Esophagus muscularis mucosa (tissue), 4 donors: Measurements from ENCODE around the gene CAPN7. TPM values are rescaled to one million over a fixed set of nuclear protein-coding genes. Genes with fewer than 3 reads are reported as not detected.

ENCODE experiments used
- DNase-seq: peaks from one replicate; pipeline ENCODE4 v3.0.0-alpha.2; 2017; ENCODE audit errors: extremely low spot score
- H3K27ac ChIP-seq, 4 donors: fragments of 200-600 bp; sonication (generic); replicated peaks in 1 of 4; 1 replicate in 3 of 4; 2 replicates in 1 of 4; pipeline ENCODE4 v1.5.1; 2016 to 2019; ENCODE audit warnings: mild to moderate bottlenecking in 1 of 4
- H3K27me3 ChIP-seq, 4 donors: fragments of 200-600 bp; sonication (generic); one replicate each; pipeline versions ENCODE4 v1.5.1 to v1.6.0; 2016 to 2019
- H3K36me3 ChIP-seq, 4 donors: fragments of 200-600 bp; sonication (generic); one replicate each; pipeline ENCODE4 v1.5.1; 2016 to 2019
- H3K4me1 ChIP-seq, 4 donors: fragments of 200-600 bp; sonication (generic); one replicate each; pipeline ENCODE4 v1.5.1; 2016 to 2019
- H3K4me3 ChIP-seq, 4 donors: fragments of 200-600 bp; sonication (generic); 1 replicate in 2 of 4; 2 replicates in 2 of 4; pipeline ENCODE4 v1.5.1; 2016 to 2019; ENCODE audit warnings: mild to moderate bottlenecking in 4 of 4, moderate library complexity in 1 of 4
- H3K9me3 ChIP-seq, 4 donors: fragments of 200-600 bp; sonication (generic); 1 replicate in 3 of 4; 2 replicates in 1 of 4; pipeline ENCODE4 v1.5.1; 2016 to 2019
- CTCF ChIP-seq, 3 experiments: fragments of 200-600 bp in 2 of 3; fragments of 450-650 bp in 1 of 3; sonication (generic) in 2 of 3; IDR thresholded peaks; one replicate each; pipeline ENCODE4 v1.5.1; 2017 to 2019; ENCODE audit warnings: antibody characterized with exemption in 3 of 3, mild to moderate bottlenecking in 2 of 3, moderate library complexity in 1 of 3
- EP300 ChIP-seq: sonication (generic); formaldehyde crosslinking; IDR thresholded peaks from one replicate; pipeline ENCODE4 v1.6.1; 2017; ENCODE audit warnings: antibody characterized with exemption
- POLR2A ChIP-seq: fragments of 450-650 bp; IDR thresholded peaks from one replicate; pipeline ENCODE4 v1.6.1; 2017; ENCODE audit warnings: antibody characterized with exemption, moderate library complexity, mild to moderate bottlenecking, low read depth
- POLR2AphosphoS5 ChIP-seq, 2 donors: sonication (generic); formaldehyde crosslinking; IDR thresholded peaks; one replicate each; pipeline ENCODE4 v1.6.1; 2017; ENCODE audit warnings: antibody characterized with exemption in 2 of 2
- WGBS: methylation state at CpG from one replicate; pipeline ENCODE4 v1.1.5; 2018; 5-methylcytosine and 5-hydroxymethylcytosine counted together
- intact Hi-C: fragments of 100-400 bp; cut with DNase I; formaldehyde crosslinking; loops from one replicate; pipeline ENCODE4 v1.15.1; 2023
- total RNA-seq, 4 donors: library from RNA; depleted of rRNA; stranded (reverse); fragments of >200 nt; gene quantifications; one replicate each; pipeline versions ENCODE4 v1.1.0 to v1.2.1, GENCODE V29; 2016

Gene CAPN7
- total RNA-seq, 4 donors from 2014 or later, result 33.0 to 52.0 (median 43.3) TPM

DNA sequence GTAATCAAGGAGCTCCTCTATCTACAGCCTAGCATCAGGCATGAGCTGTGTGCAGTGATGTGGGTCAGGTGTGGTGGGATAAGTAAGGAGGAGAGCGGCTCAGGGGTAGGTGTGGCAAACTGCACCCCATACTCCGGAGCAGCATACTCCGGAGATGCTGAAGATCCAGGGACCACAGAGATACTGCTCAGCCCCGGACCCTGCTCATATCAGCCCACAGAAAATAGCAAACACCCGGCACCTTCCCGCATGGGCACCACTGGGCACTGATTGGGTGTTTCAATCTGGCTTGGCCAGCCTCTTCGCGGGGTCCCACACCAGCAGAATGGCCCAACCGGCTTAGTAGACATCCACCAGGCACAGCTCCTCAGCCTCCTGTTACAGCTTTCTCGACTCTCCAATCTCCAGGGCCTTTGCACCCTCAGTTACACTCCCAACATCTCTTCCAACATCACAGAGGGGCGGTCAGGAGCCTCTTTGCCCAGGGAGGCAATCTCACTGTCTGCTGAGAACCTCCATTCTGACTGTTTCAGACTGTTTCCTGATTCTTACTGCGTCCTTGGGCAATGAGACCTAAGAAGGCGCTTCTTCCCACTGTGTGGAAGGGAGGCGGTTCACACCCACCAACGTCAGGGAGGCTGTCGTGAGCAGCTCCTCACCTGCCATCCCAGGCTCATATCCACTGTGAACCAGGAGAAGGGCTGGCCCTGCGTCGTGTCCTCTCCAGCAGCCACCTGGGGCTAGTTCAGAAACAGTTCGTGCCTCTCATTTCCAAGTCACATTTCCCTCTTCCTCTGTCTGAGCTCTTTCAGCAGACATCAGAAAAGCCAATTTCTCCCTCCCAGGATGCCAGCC, 59.8 kb downstream of the CAPN7 start:
- Histone ChIP-seq H3K36me3 (peaks cover 0 to 10% (median 3%) of the 10 kb centered on the region in 4 donors), H3K4me1 (peaks cover 18 to 45% (median 32%) of the 10 kb centered on the region in 4 donors), H3K4me3 (no peak overlapping the region), H3K27ac (peak overlapping the region in 2 of 4 donors; percentile 1 to 8), H3K9me3 (no peaks in the 10 kb centered on the region), H3K27me3 (no peaks in the 10 kb centered on the region)
- intact Hi-C loops, result loop anchor here (5.0 to 10.0 kb wide), 3 partner anchors 61 to 291 kb away; partner anchors contain the start of genes CAPN7 and SH3BP5
- TF ChIP-seq POLR2AphosphoS5 (IDR thresholded peaks at IDR 0.05) (no peak), CTCF (IDR thresholded peaks at IDR 0.05) (no peak), POLR2A (no peak), EP300 (no peak)
- WGBS, result 84% methylated on average over 18 of the region's 19 CpGs
- DNase-seq, result peak; percentile 64

DNA sequence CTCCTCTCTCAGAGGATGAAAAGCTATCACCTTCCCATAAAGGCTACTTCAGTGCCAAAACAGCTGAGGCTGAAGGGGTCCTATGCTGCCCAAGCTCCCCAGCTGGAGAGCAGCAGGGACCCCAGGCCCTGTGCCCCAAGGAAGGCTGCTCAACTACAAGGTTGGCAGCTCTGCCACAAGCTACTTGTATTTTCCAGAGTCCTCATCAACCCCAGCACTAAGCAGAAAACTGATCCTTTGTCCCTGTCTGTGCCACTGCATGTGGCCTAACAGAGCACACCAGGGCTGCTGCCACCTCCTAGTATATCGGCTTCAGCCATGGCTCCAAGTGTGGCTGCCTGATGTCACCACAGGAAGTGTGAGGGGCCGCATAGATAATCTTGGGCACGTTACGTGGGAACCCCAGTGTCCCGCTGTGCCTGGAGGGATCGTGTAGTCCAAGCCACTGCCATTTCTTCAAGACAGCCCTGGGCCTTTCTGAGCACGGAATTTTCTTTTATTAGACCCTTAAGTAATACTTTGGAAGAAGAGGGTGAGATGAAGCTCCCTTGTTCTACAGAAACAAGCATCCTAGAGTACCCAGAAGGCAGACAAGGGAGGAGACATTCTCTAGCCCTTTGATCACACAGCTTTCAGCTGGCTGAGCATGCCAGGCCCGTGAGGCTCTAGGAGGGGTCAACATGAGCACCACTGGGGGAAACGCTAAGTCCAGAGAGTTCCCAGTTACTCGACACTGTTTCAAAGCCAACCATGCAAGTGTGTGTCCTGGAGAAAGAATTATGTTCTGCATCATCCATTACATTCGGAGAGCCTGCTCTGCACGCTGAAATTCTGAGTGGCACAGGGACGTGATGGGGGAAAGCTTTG, 60.7 kb downstream of the CAPN7 start:
- no peaks in the 10 kb centered on the region for H3K27me3 ChIP-seq
- H3K27ac ChIP-seq, result peak overlapping the region in 1 of 4 donors; percentile 1
- TF ChIP-seq POLR2A (no peak), EP300 (no peak), CTCF (IDR thresholded peaks at IDR 0.05) (no peak), POLR2AphosphoS5 (IDR thresholded peaks at IDR 0.05) (no peak)
- peaks cover 0 to 4% (median 0%) of the 10 kb centered on the region in 4 donors for H3K36me3 ChIP-seq
- H3K4me3 ChIP-seq, result no peak overlapping the region
- peak; percentile 45 for DNase-seq
- WGBS, result 79% methylated on average over 13 of the region's 13 CpGs
- peaks cover 18 to 45% (median 32%) of the 10 kb centered on the region in 4 donors for H3K4me1 ChIP-seq
- H3K9me3 ChIP-seq, result no peaks in the 10 kb centered on the region
- intact Hi-C loops, result loop anchor here (5.0 to 10.0 kb wide), 3 partner anchors 62 to 291 kb away; partner anchors contain the start of genes CAPN7 and SH3BP5

GRCh38 chr3:15267502-15267901, 61.5 kb downstream of the CAPN7 start:
- intact Hi-C loops, result loop anchor here (5.0 to 10.0 kb wide), 3 partner anchors 63 to 290 kb away; partner anchors contain the start of genes CAPN7 and SH3BP5
- TF ChIP-seq POLR2AphosphoS5 (IDR thresholded peaks at IDR 0.05), result no peak
- TF ChIP-seq POLR2A, result no peak
- no peak for TF ChIP-seq EP300
- TF ChIP-seq CTCF (IDR thresholded peaks at IDR 0.05), result no peak
- DNase-seq, result peak; percentile 7
- 90% methylated on average over 2 of the region's 3 CpGs for WGBS
- H3K4me3 ChIP-seq, result no peak overlapping the region
- H3K27ac ChIP-seq, result no peak overlapping the region
- H3K4me1 ChIP-seq, result peaks cover 18 to 45% (median 32%) of the 10 kb centered on the region in 4 donors
- no peaks in the 10 kb centered on the region for H3K36me3 ChIP-seq
- H3K9me3 ChIP-seq, result no peaks in the 10 kb centered on the region
- no peaks in the 10 kb centered on the region for H3K27me3 ChIP-seq

DNA sequence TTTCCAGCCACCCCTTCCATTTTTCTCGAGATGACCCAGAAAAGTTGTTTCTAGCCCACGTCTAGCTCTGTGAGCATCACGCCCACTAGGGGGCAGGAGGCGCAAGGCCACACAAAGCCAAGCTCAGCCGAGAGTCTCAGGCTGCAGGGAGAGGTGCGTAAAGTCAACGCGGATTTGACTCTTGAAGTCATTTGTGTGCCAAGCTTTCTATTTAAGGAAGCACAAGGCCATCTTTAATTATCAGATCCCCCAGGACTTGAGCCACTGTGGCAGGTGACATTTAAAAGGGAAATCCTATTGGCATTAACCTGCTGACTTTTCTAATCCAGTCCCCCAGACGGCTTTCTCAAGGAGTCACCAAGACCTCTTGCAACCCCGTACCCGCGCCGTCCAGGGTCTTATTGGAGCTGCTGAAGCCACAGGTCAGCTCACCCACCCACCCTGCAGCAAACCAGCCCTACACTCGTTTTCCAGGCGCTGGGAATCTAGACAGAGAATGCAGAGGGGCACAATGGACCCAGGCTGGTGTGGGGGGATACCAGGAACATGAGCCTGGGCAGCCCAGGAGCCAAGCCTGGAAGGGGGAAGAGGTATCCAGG, 62.1 kb downstream of the CAPN7 start:
- H3K27ac ChIP-seq, result peak overlapping the region; percentile 61 to 74 (median 70)
- no peak overlapping the region for H3K4me3 ChIP-seq
- no peaks in the 10 kb centered on the region for H3K27me3 ChIP-seq

More for the DNA sequence above, 62.1 kb downstream of the CAPN7 start:
- DNase-seq, result peak; percentile 94
- TF ChIP-seq CTCF (IDR thresholded peaks at IDR 0.05) (peak; percentile 89 to 93 (median 91)), POLR2AphosphoS5 (IDR thresholded peaks at IDR 0.05) (peak in 1 of 2 donors; percentile 79), EP300 (no peak), POLR2A (no peak)
- Histone ChIP-seq H3K9me3 (no peaks in the 10 kb centered on the region), H3K4me1 (peaks cover 18 to 45% (median 35%) of the 10 kb centered on the region in 4 donors), H3K36me3 (no peaks in the 10 kb centered on the region)
- intact Hi-C loops, result loop anchor here (1.0 to 10.0 kb wide), 4 partner anchors 63 to 289 kb away; partner anchors contain the start of genes CAPN7 and SH3BP5
- 33% methylated on average over 15 of the region's 15 CpGs for WGBS
